SH-SY5Y (cell line): Measurements from ENCODE around the gene CCT2.

Experiments
- GATA2 ChIP-seq: IDR thresholded peaks from 2 replicates; pipeline ENCODE4 v1.6.1; 2011; ENCODE audit warnings: mild to moderate bottlenecking, low read depth, low read length
- GATA3 ChIP-seq: IDR thresholded peaks from 2 replicates; pipeline ENCODE4 v1.6.1; 2011; ENCODE audit warnings: low read depth, mild to moderate bottlenecking, low read length, moderate library complexity

CCT2 gene

DNA sequence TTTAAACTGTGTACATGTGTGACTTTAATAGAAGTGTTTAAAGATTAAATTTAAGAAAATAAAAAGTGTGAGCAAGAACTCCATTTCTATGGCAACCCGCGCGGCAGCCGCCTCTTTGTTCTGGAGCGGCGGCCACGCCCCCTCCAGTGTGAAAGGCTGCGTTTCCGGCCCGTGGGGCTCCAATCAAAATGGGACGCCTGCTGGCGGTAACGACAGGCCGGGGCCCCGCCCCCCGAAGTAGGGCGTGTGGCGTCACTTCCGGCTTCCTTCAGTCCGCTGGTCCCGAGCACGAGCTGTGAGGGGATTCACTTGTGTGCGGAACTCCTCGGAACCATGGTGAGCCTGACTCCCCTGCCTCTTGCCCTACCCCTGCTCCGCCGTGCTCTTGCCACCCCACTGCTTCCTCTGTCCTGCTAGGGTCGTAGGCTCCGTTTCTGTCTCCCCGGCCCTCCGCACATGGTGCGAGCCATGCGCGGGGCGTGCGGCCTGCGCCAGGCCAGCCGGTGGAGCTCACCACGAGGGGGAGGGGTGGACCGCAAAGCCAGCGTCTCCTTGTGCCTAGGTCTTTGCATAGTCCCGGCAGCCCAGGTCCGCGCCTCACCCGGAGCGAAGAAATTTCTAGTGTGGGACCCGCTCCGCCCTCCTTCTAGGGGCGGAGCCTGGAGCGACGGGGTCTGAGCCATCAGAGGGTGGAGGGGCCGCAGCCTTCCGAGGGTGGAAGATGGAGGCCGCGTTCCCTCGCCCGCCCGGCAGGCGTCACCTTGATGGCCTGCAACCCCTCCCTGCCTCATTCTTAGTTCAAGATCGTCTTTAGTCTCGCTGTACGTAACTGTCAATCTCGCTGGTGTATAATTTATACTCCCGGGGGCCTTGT is at the start of gene CCT2:
Gene CCT2, plus strand, starts transcription at position 271 of the 874 bp plus-strand sequence. Its CDS starts 63 bp downstream, at position 334.
- no peak for TF ChIP-seq GATA3
- no peak for TF ChIP-seq GATA2

DNA sequence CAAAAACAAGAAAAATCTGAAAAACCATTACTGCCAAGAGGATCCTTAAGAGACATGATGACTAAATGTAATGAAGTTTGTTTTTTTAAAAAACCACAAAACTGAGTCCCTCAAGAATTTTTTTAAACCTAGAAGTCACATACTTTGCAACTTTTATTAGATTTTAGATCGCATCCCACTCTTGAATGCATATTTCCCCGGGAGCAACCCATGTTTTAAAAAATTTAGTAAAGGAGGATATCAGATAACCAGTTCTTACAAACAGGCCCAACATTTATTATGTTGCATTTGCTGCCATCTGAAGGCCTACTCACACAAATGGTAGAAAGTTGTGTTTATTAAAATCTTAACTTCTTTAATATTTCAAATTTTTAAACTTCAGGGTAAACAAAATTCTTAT is 44.3 kb upstream of the CCT2 start:
- TF ChIP-seq GATA3 (no peak), GATA2 (no peak)

DNA sequence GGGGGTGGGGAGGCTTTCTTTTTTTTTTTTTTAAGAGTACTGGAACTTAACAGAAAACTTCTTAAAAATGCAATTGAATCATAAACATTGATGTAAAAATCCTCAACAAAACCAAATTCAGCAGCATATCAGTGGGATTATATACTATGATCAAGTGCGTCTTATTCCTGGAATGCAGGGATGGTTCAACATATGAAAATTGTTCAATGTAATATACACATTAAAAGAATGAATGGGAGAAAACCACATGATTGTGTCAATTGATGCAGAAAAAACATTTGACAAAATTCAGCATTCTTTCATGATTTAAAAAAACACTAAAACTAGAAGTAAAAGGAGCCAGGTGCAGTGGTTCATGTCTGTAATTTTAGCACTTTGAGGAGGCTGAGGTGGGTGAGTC is 41.2 kb upstream of the CCT2 start:
- no peak for TF ChIP-seq GATA3
- no peak for TF ChIP-seq GATA2

DNA sequence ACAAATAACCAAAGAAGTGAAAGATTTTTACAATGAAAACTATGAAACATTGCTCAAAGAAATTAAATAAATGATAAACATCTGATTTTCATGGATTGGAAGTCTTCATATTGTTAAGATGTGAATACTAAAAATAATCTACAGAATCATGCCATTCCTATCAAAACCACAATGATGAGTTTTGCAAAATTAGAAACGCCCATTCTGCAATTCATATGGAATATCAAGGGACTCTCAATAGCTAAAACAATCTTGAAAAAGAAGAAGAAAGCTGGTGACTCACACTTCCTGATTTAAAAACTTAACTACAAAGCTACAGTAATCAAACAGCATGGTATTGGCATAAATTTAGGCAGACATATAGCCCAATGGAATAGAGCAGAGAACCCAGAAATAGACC is 40.2 kb upstream of the CCT2 start:
- no peak for TF ChIP-seq GATA2
- no peak for TF ChIP-seq GATA3

DNA sequence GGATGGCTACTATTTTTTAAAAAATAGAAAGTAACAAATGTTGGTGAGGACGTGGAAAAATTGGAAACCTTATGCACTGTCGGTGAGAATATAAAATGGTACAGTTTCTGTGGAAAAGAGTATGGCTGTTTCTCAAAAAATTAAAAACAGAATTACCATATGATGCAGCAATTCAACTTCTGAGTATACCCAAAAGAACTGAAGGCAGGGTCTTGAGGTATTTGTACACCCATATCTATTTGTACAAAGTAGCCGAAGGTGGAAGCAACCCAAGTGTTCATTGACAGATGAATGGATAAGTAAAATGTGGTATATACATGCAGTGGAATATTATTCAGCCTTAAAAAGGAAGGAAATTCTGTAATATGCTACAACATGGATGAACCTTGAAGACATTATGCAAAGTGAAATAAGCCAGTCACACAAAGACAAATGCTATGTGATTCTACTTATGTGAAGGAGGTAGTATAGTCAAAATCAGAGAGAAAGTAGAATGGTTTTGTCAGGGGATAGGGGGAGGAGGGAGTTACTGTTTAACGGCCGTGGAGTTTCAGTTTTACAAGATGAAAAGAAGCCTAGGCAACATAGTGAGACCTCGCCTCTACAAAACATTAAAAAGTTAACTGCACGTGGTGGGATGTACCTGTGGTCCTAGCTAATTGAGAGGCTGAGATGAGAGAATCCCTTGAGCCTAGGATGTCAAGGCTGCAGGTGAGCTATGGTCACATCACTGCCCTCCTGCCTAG is 38.4 kb upstream of the CCT2 start:
- no peak for TF ChIP-seq GATA2
- TF ChIP-seq GATA3, result no peak

DNA sequence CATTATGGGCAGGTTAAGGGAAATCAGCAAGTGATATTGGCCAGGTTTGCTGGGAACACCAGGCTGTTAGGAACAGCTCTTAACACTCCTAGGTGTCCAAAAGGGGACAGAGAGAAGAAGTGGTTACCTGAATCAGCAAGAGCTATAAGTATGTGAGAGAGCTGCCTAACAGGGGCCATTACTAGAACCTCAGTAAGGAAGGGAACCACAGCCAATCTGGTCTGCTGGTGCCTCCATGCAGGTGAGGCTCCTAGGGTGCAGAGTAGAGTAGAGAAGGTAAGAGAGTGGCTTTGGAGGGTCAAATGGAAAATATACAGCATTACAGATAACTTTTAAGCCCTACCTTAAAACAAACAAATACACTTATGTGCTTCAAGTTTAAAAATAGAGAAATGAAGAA is 36.6 kb upstream of the CCT2 start:
- no peak for TF ChIP-seq GATA2
- TF ChIP-seq GATA3, result no peak

DNA sequence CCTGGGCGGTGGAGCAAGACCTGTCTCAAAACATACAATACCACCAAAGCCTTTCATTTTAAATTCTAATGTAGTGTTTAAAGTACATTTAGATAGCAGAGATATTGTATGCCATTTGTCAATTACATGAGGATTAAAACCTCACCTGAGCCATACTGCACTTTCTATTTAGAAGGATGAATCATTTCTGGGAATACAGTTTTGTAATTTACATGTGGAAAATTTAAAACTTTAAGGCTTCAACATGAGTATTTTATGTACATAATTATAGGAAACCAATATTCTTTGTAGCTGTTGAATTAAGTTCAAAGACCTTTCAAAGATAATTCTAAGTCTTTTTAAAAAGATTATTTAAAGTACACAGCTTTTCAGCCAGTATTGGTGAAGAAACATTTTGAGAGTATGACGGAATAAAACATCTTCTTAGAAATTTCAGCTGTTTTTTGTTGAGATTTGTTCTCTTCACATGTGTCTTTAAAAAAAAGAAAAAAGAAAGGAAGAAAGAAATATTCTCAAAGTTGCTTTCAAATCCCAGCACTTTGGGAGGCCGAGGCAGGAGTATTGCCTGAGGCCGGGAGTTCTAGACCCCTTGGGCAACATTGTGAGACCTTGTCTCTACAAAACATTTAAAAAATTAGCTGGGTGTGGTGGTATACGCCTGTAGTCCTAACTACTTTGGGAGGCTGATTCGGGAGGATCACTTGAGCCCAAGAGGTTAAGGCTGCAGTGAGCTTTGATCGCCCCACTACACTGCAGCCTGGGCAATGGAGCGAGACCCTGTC is 34.5 kb upstream of the CCT2 start:
- TF ChIP-seq GATA2 (no peak), GATA3 (no peak)

DNA sequence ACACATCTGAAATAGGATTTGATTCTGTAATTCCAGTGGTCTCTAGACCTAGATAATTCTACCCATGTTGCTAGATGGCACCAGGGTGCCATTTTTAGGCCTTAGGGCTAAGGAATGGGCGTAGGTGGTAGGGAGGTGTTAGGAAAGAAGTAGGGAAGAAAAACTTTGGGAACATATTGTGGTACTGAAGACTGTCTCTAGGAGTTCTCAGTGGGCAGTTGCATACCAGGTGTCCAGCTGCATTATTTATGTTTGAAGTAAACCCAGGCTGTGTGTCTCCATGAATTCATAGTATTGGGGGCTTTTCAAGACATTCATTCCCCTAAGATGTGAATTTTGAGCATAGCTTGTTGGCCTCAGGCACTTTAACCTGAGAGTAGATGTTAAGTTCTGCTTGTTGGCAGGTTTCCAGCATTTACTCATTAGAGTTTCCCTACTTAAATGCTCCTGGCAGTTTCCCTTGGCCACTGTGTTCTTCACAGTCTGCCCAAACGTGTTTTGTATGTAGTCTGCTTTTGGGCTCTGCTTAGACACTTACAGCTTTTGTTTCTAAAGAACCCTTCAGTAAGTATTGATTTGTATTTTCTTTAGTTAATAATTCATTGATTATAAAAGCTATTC is 31.5 kb upstream of the CCT2 start:
- TF ChIP-seq GATA3 (no peak), GATA2 (no peak)

DNA sequence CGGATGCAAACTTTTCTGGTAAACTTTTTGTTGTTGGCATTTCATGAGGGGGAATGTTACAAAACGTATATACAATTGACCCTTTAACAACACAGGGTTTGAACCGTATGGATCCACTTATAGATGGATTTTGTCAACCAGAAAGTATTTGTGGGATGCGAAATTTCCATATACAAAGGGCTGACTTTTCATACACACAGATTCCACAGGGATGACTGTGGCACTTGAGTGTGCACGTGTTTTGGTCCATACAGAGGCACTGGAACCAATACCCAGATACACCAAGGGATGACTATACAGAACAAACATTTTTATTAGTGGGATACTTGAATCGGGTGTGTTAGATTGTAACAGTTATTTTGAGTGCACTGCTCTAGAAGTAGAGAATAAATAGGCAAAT is 29.8 kb upstream of the CCT2 start:
- TF ChIP-seq GATA2, result no peak
- no peak for TF ChIP-seq GATA3

DNA sequence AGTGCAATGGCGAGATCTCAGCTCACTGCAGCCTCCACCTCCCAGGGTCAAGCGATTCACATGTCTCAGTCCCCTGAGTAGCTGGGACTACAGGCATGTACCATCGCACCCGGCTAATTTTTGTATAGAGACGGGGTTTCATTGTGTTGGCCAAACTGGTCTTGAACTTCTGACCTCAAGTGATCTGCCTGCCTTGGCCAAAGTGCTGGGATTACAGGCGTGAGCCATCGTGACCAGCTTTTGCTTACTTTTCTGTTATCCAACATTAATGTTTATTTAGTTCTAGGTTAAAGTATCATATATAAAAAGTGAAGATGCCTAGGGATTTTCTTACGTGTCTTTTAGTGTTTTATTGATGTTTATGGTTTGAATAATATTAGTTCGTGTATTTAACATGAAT is 28.9 kb upstream of the CCT2 start:
- no peak for TF ChIP-seq GATA2

DNA sequence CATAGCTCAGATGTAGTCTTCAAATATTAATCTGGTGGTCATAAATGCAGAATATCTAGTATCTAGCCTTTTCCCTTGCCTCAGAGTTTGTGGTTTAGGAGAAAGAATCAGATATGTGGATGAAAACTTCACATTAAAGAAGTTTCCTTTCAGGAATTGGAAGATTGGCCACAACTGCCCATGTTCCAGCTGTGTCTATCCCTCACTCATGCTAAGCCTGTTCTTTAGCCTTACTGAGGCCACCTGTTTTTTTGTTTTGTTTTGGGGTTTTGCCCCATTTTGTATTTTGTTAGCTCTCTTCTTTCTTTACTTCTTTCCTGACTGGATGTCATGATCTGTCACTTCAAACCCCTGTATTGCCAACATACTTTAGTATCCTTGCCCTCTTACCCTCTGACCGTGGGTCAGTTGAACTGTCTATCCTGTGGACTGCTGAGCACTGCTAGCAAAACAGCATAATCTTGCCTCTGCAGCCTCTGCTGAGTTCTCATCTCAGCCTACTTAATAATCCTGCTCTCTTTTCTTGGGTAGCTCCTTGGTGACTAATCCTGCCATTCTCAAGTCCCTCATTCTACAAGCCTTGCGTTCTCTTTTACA is 22.0 kb upstream of the CCT2 start:
- no peak for TF ChIP-seq GATA3

DNA sequence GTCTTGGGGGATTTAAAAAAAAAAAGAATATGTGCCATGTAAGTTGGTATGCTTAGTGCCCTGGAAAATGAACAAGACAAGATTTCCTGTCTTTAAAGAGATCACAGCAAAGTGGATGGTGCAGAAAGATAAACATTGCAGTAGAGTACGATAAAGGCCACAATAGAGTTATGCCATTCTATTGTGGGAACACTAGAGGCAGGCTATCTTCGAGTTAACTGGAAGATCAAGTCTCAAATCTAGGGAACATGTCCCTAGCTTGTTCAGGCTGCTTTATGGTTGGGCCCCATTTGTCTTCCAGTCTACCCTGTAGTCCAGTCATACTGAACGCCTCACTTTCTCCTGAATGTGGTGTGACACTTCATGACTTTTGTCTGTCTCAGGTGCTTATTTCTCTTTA is 18.7 kb upstream of the CCT2 start:
- TF ChIP-seq GATA3 (no peak), GATA2 (no peak)

DNA sequence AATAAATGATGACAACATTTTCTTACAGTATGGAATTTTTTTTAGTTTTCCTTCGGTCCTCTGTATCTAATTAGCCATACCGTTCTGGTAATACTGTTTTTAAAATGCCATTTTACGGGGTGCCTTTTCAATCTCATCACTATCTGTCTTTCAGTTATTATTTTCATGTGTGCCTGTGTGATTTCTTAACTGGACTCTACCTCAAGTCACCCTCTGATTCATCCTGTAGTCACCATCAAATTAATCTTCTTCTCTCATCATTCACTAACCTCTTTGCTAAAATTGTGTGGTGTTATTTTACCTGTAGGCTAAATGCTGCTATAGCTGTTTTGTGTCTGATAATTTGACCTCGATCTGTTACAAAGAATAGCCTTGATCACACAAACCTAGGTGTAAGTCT is 16.0 kb upstream of the CCT2 start:
- TF ChIP-seq GATA3 (no peak), GATA2 (no peak)
